A673 (cell line): ENCODE data around the gene CSKMT. TPM values are rescaled to one million over a fixed set of nuclear protein-coding genes. Genes with fewer than 3 reads are reported as not detected.
"Not testable (repeated sequence)": the region's sequence is repeated elsewhere in the genome, so short reads cannot be mapped to it uniquely, and the experiment has no call there.

Experiments used
- BruUV-seq: library from RNA; stranded (reverse); fragments of 400-500 nt; replicated peaks from 2 replicates; lab custom pipeline; 2021; lab: Mats Ljungman, UMichigan
- CTCF ChIA-PET: fragments of 300-600 bp; sonication (Branson Sonifier 250); formaldehyde crosslinking; loops from one replicate; lab custom pipeline; 2022; ENCODE audit warnings: antibody characterized with exemption; lab: Charles Lee
- POLR2A ChIA-PET: fragments of 300-600 bp; sonication (Branson Sonifier 250); formaldehyde crosslinking; loops from one replicate; lab custom pipeline; 2022; ENCODE audit warnings: antibody characterized with exemption; ENCODE audit not compliant: low non-redundant PET; lab: Charles Lee
- DNase-seq: peaks from one replicate; pipeline ENCODE4 v3.0.0-alpha.2; 2015; ENCODE audit warnings: low spot score
- H3K27ac ChIP-seq: fragments of 200-600 bp; sonication (generic); 2 replicates; pipeline ENCODE4 v1.5.1; 2016; ENCODE audit warnings: mixed run types, low read depth, mild to moderate bottlenecking, mixed read lengths, antibody characterized with exemption, low read length; ENCODE audit not compliant: poor library complexity, severe bottlenecking
- H3K27me3 ChIP-seq: fragments of 200-600 bp; sonication (generic); replicated peaks from 2 replicates; pipeline ENCODE4 v1.6.1; 2017; ENCODE audit warnings: mixed run types, low read depth, mild to moderate bottlenecking, mixed read lengths, antibody characterized with exemption, low read length; ENCODE audit not compliant: insufficient read depth, poor library complexity
- H3K36me3 ChIP-seq: fragments of 200-600 bp; sonication (generic); 2 replicates; pipeline ENCODE4 v1.6.1; 2016; ENCODE audit warnings: mixed run types, mild to moderate bottlenecking, mixed read lengths, antibody characterized with exemption, low read length; ENCODE audit not compliant: insufficient read depth, poor library complexity, severe bottlenecking
- H3K4me1 ChIP-seq: fragments of 200-600 bp; sonication (generic); 2 replicates; pipeline ENCODE4 v1.6.1; 2017; ENCODE audit warnings: mixed run types, mild to moderate bottlenecking, mixed read lengths, antibody characterized with exemption, low read length; ENCODE audit not compliant: insufficient read depth, poor library complexity, severe bottlenecking
- H3K4me3 ChIP-seq: fragments of 200-600 bp; sonication (generic); 2 replicates; pipeline ENCODE4 v1.5.1; 2016; ENCODE audit warnings: low read depth, mixed run types, mild to moderate bottlenecking, mixed read lengths, low read length; ENCODE audit not compliant: poor library complexity, severe bottlenecking
- H3K9me3 ChIP-seq: fragments of 200-600 bp; sonication (generic); 2 replicates; pipeline ENCODE4 v1.6.1; 2016; ENCODE audit warnings: mixed run types, low read depth, mild to moderate bottlenecking, mixed read lengths, antibody characterized with exemption, low read length; ENCODE audit not compliant: poor library complexity, severe bottlenecking
- EZH2 ChIP-seq: fragments of 200-600 bp; sonication (generic); IDR thresholded peaks from 2 replicates; pipeline ENCODE4 v1.6.1; 2017; ENCODE audit warnings: borderline replicate concordance, low read depth, mild to moderate bottlenecking, mixed read lengths, antibody characterized with exemption, low read length; ENCODE audit not compliant: poor library complexity, severe bottlenecking
- intact Hi-C: fragments of 100-400 bp; cut with micrococcal nuclease; formaldehyde crosslinking; loops from one replicate; pipeline ENCODE4 v1.10.0; 2022; ENCODE audit not compliant: unreplicated experiment
- total RNA-seq: library from RNA; stranded (reverse); gene quantifications from 2 replicates; pipeline ENCODE4 v1.2.3, GENCODE V29; 2021
- TF ChIP-seq, protein P1 (sequence below): fragments of 300-800, 200-600 bp; sonication (generic); conservative IDR thresholded peaks from 2 replicates; pipeline ENCODE4 v1.5.1; 2017; ENCODE audit warnings: low read depth, mild to moderate bottlenecking, antibody characterized with exemption, low read length, moderate library complexity, mixed read lengths

Gene CSKMT
- total RNA-seq, 1 experiment from 2014 or later: 68.8 TPM

DNA sequence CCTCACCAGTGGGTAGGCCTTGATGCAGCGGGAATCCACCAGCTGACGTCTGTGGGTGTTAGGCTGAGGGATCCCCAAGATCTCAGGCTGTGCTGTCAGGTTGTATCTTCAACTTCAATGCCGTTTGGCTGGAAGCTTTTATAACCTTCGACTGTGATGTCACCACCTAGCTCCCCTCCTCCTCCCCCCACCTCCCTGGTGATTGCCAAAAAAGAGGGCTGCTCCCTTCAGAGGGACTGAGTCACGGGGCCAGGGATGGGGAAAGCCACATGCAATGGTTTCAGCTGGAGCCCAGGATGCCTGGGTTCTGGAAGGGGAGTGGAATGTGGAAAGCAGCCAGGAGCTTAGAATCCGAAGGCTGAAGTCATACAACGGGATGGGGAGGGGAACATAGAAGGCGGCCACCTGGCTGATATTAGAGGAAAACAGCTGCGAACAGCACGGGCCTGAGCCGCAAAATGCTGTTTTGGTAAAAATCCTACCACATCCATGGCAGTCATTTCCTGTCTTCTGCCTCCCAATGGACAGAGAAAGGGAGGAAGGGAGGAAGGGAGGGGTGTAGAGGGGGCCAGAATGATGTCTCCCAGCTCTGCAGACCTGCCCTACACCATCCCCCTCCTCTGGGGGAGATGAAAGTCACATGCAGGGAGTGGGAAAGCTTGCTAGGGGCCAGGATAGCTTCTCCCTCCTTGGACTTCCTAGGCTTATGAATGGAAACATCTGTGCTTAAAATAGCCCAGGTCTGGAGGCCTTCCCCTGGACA, 24.5 kb downstream of the CSKMT start, which contains the start of gene LRRN4CL:
Gene LRRN4CL, minus strand, starts transcription at position 110 of the 763 bp plus-strand sequence. CDS start 1,022 bp downstream, outside the sequence.
- POLR2A ChIA-PET: interaction anchor here (0.6 kb wide), 1 partner anchor 49 kb away, joined by 13 read pairs; no protein-coding TSS in a partner anchor
- peak; percentile 72 for DNase-seq
- no TSS peak for BruUV-seq

DNA sequence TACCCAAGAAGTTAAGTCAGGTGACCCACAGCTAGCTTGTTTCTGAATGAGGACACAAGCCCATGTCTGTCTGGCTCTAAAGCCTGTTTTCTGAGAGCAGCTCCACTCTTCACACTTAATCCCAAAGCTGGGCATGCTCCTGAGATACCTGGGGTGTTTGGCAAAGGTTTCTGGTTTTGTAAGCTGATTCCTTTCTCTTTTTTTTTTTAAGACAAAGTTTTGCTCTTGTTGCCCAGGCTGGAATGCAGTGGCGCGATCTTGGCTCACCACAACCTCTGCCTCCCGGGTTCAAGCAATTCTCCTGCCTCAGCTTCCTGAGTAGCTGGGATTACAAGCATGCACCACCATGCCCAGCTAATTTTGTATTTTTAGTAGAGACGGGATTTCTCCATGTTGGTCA, 28.5 kb downstream of the CSKMT start:
- H3K4me3 ChIP-seq, H3K27me3 ChIP-seq, DNase-seq, BruUV-seq, H3K9me3 ChIP-seq, POLR2A ChIA-PET, H3K27ac ChIP-seq: not testable (repeated sequence)
- Histone ChIP-seq H3K36me3 (peaks cover 39% of the 10 kb centered on the region), H3K4me1 (peaks cover 12% of the 10 kb centered on the region)
- intact Hi-C loops: loop anchor here (1.0 kb wide), 1 partner anchor 298 kb away; no protein-coding TSS in a partner anchor
- CTCF ChIA-PET: interaction anchor here (0.5 to 2.0 kb wide), 5 partner anchors 13 to 299 kb away, joined by 3 to 11 read pairs (median 6); no protein-coding TSS in a partner anchor

More for the DNA sequence above, 24.5 kb downstream of the CSKMT start, which contains the start of gene LRRN4CL:
- Histone ChIP-seq H3K4me1 (peaks cover 12% of the 10 kb centered on the region), H3K27ac (peak within 1 kb of the TSS; percentile 63), H3K4me3 (no peak within 1 kb of the TSS), H3K9me3 (no peaks in the 10 kb centered on the region), H3K36me3 (peaks cover 39% of the 10 kb centered on the region), H3K27me3 (no peaks in the 10 kb centered on the region)
- TF ChIP-seq, protein P1, sequence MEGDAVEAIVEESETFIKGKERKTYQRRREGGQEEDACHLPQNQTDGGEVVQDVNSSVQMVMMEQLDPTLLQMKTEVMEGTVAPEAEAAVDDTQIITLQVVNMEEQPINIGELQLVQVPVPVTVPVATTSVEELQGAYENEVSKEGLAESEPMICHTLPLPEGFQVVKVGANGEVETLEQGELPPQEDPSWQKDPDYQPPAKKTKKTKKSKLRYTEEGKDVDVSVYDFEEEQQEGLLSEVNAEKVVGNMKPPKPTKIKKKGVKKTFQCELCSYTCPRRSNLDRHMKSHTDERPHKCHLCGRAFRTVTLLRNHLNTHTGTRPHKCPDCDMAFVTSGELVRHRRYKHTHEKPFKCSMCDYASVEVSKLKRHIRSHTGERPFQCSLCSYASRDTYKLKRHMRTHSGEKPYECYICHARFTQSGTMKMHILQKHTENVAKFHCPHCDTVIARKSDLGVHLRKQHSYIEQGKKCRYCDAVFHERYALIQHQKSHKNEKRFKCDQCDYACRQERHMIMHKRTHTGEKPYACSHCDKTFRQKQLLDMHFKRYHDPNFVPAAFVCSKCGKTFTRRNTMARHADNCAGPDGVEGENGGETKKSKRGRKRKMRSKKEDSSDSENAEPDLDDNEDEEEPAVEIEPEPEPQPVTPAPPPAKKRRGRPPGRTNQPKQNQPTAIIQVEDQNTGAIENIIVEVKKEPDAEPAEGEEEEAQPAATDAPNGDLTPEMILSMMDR: no peak
- no peak for TF ChIP-seq EZH2
- CTCF ChIA-PET: no interaction called here
- intact Hi-C loops: no loop called here

DNA sequence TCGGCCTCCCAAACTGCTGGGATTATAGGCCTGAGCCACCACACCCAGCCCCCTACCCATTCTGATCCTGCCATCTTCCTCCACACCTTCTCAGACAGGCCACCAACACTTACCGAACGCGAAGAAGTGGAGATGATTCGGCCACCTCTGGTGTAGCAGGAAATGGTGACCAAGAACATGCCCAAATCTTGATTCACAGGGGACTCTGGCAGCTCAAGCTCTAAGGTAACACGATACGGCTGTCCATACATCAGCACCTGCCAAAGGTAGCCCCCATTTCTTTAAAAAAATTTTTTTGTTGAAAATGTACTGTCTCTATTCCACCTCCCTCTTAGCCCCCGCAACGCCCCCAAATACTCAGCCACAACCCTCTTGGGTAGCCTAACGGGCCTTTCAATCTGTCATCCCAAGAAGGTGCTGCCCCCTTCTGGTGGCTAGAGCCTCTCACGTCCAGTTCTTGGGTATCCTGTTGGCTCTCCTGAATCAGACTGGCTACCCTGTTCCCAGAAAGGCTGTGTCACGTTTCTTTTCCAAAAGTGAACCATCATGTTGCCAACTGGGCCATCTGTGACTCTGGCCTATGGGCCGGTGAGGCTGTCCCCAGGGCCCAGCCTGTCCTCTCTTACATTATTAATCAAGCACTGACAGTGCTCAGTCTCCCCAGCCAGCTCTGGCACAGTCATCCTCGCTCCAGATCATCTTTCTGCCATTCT, 29.5 kb downstream of the CSKMT start:
- CTCF ChIA-PET: interaction anchor here (0.5 to 2.0 kb wide), 7 partner anchors 14 to 356 kb away, joined by 3 to 11 read pairs (median 5); no protein-coding TSS in a partner anchor
- Histone ChIP-seq H3K4me1 (peaks cover 5% of the 10 kb centered on the region), H3K27ac (peak overlapping the region; percentile 4), H3K36me3 (peaks cover 39% of the 10 kb centered on the region), H3K9me3 (no peaks in the 10 kb centered on the region), H3K4me3 (no peak overlapping the region), H3K27me3 (no peaks in the 10 kb centered on the region)
- no TSS peak for BruUV-seq
- no peak for TF ChIP-seq EZH2
- TF ChIP-seq, protein P1: peak; percentile 98
- intact Hi-C loops: loop anchor here (1.0 kb wide), 1 partner anchor 299 kb away; no protein-coding TSS in a partner anchor
- peak; percentile 91 for DNase-seq
- POLR2A ChIA-PET: no interaction called here
